ENCODE measurements around the gene CDPF1.

The CDPF1 gene

GRCh38 chr22:46245511-46245910, 4.6 kb downstream of the CDPF1 start:
- H3K27ac ChIP-seq, result peak overlapping the region; percentile 3; the same call in 1 of the 2 replicates
- ChIA-PET POLR2A (ENCODE audit: low non-redundant PET) (no interaction called here), CTCF (no interaction called here)
- no peak for TF ChIP-seq CTCF (conservative IDR thresholded peaks at IDR 0.05; ENCODE audit: low read depth)
- no peak for DNase-seq (ENCODE audit: low spot score)

- CTCF ChIA-PET, result no interaction called here
- DNase-seq (ENCODE audit: low spot score), result no peak
- peak overlapping the region; percentile 3; the same call in 1 of the 2 replicates for H3K27ac ChIP-seq
- POLR2A ChIA-PET (ENCODE audit: low non-redundant PET), result no interaction called here
- TF ChIP-seq CTCF (conservative IDR thresholded peaks at IDR 0.05; ENCODE audit: low read depth), result no peak
These were observed 5.3 kb downstream of the CDPF1 start for GRCh38 chr22:46244771-46245170.

- H3K27ac ChIP-seq, result no peak overlapping the region
- DNase-seq (ENCODE audit: low spot score), result no peak
- TF ChIP-seq CTCF (conservative IDR thresholded peaks at IDR 0.05; ENCODE audit: low read depth), result no peak
- POLR2A ChIA-PET (ENCODE audit: low non-redundant PET), result no interaction called here
- CTCF ChIA-PET, result no interaction called here
These were observed 8.0 kb downstream of the CDPF1 start for GRCh38 chr22:46242076-46242475.

GRCh38 chr22:46241396-46242007, 8.6 kb downstream of the CDPF1 start:
- ChIA-PET POLR2A (ENCODE audit: low non-redundant PET) (no interaction called here), CTCF (no interaction called here)
- TF ChIP-seq CTCF (conservative IDR thresholded peaks at IDR 0.05; ENCODE audit: low read depth), result no peak
- no peak overlapping the region for H3K27ac ChIP-seq
- DNase-seq (ENCODE audit: low spot score), result no peak

GRCh38 chr22:46240907-46241306, 9.2 kb downstream of the CDPF1 start:
- no peak overlapping the region for H3K27ac ChIP-seq
- POLR2A ChIA-PET (ENCODE audit: low non-redundant PET), result no interaction called here

DNA sequence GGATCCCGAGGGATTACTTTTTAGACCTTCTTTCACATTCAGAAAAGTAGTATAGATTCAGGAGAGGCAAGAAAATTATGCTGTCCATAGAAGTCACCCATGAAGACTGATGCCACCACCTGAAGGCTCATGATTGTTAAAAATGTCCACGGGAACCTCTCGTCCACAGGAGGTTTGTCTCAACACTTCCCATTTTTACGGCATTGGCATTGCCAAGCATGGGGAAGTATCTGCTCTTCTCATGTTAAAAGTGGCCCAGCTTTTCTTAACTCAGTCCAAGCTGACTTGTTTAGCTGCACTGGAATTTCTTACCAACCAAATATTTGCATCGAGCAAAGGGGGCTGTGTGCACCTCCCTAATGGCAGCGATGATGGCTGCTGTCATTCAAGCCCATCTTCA, 9.6 kb downstream of the CDPF1 start:
- DNase-seq (ENCODE audit: low spot score), result no peak
- ChIA-PET CTCF (no interaction called here), POLR2A (ENCODE audit: low non-redundant PET) (no interaction called here)
- TF ChIP-seq CTCF (conservative IDR thresholded peaks at IDR 0.05; ENCODE audit: low read depth), result no peak
- H3K27ac ChIP-seq, result no peak overlapping the region

More at GRCh38 chr22:46240907-46241306, 9.2 kb downstream of the CDPF1 start:
- no peak for DNase-seq (ENCODE audit: low spot score)
- CTCF ChIA-PET, result no interaction called here
- no peak for TF ChIP-seq CTCF (conservative IDR thresholded peaks at IDR 0.05; ENCODE audit: low read depth)

Data from RWPE1 (cell line).